Measurements from ENCODE around the gene RBBP7.

The RBBP7 gene

GRCh38 chrX:16822723-16823122 is 47.4 kb downstream of the RBBP7 start:
- DNase-seq, result no peak

- no peak for DNase-seq
Observed at GRCh38 chrX:16819634-16820033, 50.5 kb downstream of the RBBP7 start.

- no peak for DNase-seq
Observed at GRCh38 chrX:16814597-16814996, 55.6 kb downstream of the RBBP7 start.

GRCh38 chrX:16807976-16808542 is 62.1 kb downstream of the RBBP7 start:
- DNase-seq, result no peak

- DNase-seq, result no peak
Observed at GRCh38 chrX:16807548-16807947, 62.6 kb downstream of the RBBP7 start.

- no peak for DNase-seq
Observed at GRCh38 chrX:16804923-16805464, 65.2 kb downstream of the RBBP7 start.

GRCh38 chrX:16797841-16798240 is 72.3 kb downstream of the RBBP7 start:
- no peak for DNase-seq

- DNase-seq, result no peak
Observed at GRCh38 chrX:16797358-16797757, 72.8 kb downstream of the RBBP7 start.

- no peak for DNase-seq
Observed at GRCh38 chrX:16796298-16796697, 73.9 kb downstream of the RBBP7 start.
